GM12878 (cell line): ENCODE measurements around the gene DIAPH1. TPM values are rescaled to one million over a fixed set of nuclear protein-coding genes. Genes with fewer than 3 reads are reported as not detected.

Experiments used
- CEBPZ ChIP-seq: fragments of 150-350 bp; IDR thresholded peaks from 2 replicates; pipeline ENCODE4 v1.6.1; 2016; ENCODE audit warnings: low read depth, low read length
- CTCF ChIP-seq, 3 experiments: IDR thresholded peaks in 2 of 3; conservative IDR thresholded peaks in 1 of 3; 2 replicates each; pipeline ENCODE4 v1.5.1; 2011; ENCODE audit warnings: low read depth in 3 of 3, low read length in 3 of 3, mild to moderate bottlenecking in 3 of 3, control low read depth in 2 of 3, moderate library complexity in 2 of 3, inconsistent platforms in 1 of 3, mixed read lengths in 1 of 3; ENCODE audit not compliant: control insufficient read depth in 2 of 3, insufficient read depth in 1 of 3; ENCODE audit errors: extremely low read depth in 1 of 3
- CUX1 ChIP-seq: IDR thresholded peaks from 2 replicates; pipeline ENCODE4 v1.6.1; 2012; ENCODE audit warnings: improper control_type of control experiment, low read depth, low read length; ENCODE audit not compliant: insufficient replicate concordance
- E2F8 ChIP-seq: fragments of 450-650 bp; IDR thresholded peaks from 2 replicates; pipeline ENCODE4 v1.6.1; 2018; ENCODE audit warnings: mild to moderate bottlenecking, low read depth, moderate library complexity; ENCODE audit not compliant: partially characterized antibody
- LARP7 ChIP-seq: fragments of 450-650 bp; IDR thresholded peaks from 2 replicates; pipeline ENCODE4 v1.6.1; 2017; ENCODE audit warnings: mild to moderate bottlenecking
- MXI1 ChIP-seq: fragments of 150-350 bp; IDR thresholded peaks from 2 replicates; pipeline ENCODE4 v1.6.1; 2011; ENCODE audit warnings: low read depth, mild to moderate bottlenecking, inconsistent platforms, low read length, improper control_type of control experiment
- MYB ChIP-seq: fragments of 150-350 bp; IDR thresholded peaks from 2 replicates; pipeline ENCODE4 v1.6.1; 2014; ENCODE audit warnings: mild to moderate bottlenecking, low read depth, low read length, borderline replicate concordance
- NBN ChIP-seq: fragments of 450-650 bp; IDR thresholded peaks from 2 replicates; pipeline ENCODE4 v1.6.1; 2016
- NR2C2 ChIP-seq: IDR thresholded peaks from 2 replicates; pipeline ENCODE4 v1.6.1; 2011; ENCODE audit warnings: borderline replicate concordance, low read depth; ENCODE audit not compliant: control insufficient read depth, insufficient read length
- PAX5 ChIP-seq: IDR thresholded peaks from 2 replicates; pipeline ENCODE4 v1.6.1; 2011; ENCODE audit warnings: low read depth, low read length, borderline replicate concordance
- RB1 ChIP-seq: fragments of 450-650 bp; formaldehyde crosslinking; IDR thresholded peaks from 2 replicates; pipeline ENCODE4 v1.6.1; 2017; ENCODE audit warnings: mild to moderate bottlenecking, borderline replicate concordance
- SMAD1 ChIP-seq: fragments of 450-650 bp; IDR thresholded peaks from 2 replicates; pipeline ENCODE4 v1.6.1; 2018; ENCODE audit warnings: mild to moderate bottlenecking, low read depth; ENCODE audit not compliant: partially characterized antibody
- STAT1 ChIP-seq: fragments of 450-650 bp; conservative IDR thresholded peaks from 2 replicates; pipeline ENCODE4 v1.6.1; 2014; ENCODE audit warnings: antibody characterized with exemption, mild to moderate bottlenecking
- polyA plus RNA-seq, 11 experiments: library from polyadenylated mRNA; depleted of rRNA in 4 of 11; unstranded in 6 of 11; stranded (reverse) in 5 of 11; fragments of >200 nt; fragmentation: Nextera tagmentation in 4 of 11; fragmentation: Illumina TruSeq in 1 of 11; extraction: Ambion mirVana in 4 of 11; extraction: Trizol in 1 of 11; gene quantifications; 1 replicate in 1 of 11; 2 replicates in 10 of 11; pipeline versions ENCODE4 v1.2.1 to v1.2.3, GENCODE V29; 2011 to 2016; ENCODE audit warnings: inconsistent platforms in 2 of 11, missing spikeins in 2 of 11, low read depth in 1 of 11
- total RNA-seq, 4 experiments: library from RNA; depleted of rRNA in 3 of 4; stranded (reverse); fragments of >200 nt in 3 of 4; fragmentation: Illumina TruSeq in 1 of 4; extraction: Trizol in 1 of 4; gene quantifications; 2 replicates each; pipeline versions ENCODE4 v1.2.1 to v1.2.3, GENCODE V29; 2013 to 2021

Gene DIAPH1
- total and polyA plus RNA-seq, 10 of the 15 experiments (the other 5 are each of a cell fraction or from before 2014, with no cell fraction given): 37.8 to 168 (median 59.0) TPM

- no peak for TF ChIP-seq NR2C2
- TF ChIP-seq CEBPZ: no peak
- TF ChIP-seq MYB: no peak
- TF ChIP-seq E2F8: no peak
- TF ChIP-seq LARP7: no peak
- TF ChIP-seq MXI1: no peak
- no peak for TF ChIP-seq CTCF (IDR thresholded peaks at IDR 0.05 in 2 of 3, conservative IDR thresholded peaks at IDR 0.05 in 1 of 3; ENCODE audit: control insufficient read depth in 2 of 3, extremely low read depth in 1 of 3, insufficient read depth in 1 of 3, low read depth in 3 of 3, low read length in 3 of 3)
- peak; percentile 96 for TF ChIP-seq PAX5
- no peak for TF ChIP-seq NBN
- no peak for TF ChIP-seq CUX1
- no peak for TF ChIP-seq STAT1
- TF ChIP-seq RB1: no peak
- TF ChIP-seq SMAD1: no peak
Observed at GRCh38 chr5:141529873-141530272, 88.9 kb downstream of the DIAPH1 start (continued).
